GM19238 (cell line): ENCODE data around the gene CYP4F22.

ENCODE experiments used
- DNase-seq: peaks from one replicate; pipeline ENCODE4 v3.0.0; 2011; ENCODE audit warnings: low spot score; ENCODE audit not compliant: insufficient read length

CYP4F22 gene

GRCh38 chr19:15534957-15535864, 26.9 kb downstream of the CYP4F22 start:
- no peak for DNase-seq

- DNase-seq = no peak
Measured at GRCh38 chr19:15536350-15536749, 28.0 kb downstream of the CYP4F22 start.

- DNase-seq = no peak
Measured at GRCh38 chr19:15538774-15539173, 30.4 kb downstream of the CYP4F22 start.

DNA sequence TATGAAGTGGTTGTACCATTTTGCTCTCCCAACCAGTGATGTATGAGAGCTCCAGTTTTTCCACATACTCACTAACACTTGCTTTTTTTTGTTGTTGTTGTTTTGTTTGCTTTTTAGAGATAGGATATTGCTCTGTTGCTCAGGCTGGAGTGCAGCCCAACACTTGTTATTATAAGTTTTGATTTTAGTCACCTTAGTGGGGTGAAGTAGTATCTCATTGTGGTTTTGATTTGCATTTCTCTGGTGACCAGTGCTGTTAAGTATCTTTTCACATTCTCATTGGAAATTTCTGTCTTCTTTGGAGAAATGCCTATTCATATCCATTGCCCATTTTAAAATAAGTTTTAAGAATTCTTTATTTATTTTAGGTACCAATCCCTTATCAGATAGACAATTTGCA, 31.3 kb downstream of the CYP4F22 start:
- DNase-seq = no peak

- DNase-seq = no peak
Measured at GRCh38 chr19:15540435-15540834, 32.1 kb downstream of the CYP4F22 start.

DNA sequence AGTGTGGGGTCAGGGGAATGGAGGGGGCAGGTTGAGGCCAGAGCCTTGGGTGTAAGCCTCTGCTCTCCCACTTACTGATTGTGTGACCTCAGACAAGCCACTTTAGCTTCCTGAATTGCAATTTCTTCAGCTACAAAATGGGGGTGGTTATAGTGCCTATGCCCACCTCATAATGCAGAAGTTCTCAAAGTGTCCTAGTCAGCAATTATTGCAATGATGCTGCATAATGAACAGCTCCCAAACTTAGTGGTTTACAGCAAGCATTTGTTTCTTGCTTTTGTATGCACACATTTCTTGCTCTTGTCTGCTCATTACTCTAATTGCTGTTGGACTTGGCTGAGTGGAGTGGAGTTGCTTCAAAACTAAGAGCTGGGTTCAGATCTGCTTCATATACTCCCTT, 36.0 kb downstream of the CYP4F22 start:
- DNase-seq = no peak

- DNase-seq = no peak
Measured at GRCh38 chr19:15544970-15545369, 36.6 kb downstream of the CYP4F22 start.

- DNase-seq = no peak
Measured at GRCh38 chr19:15548648-15549047, 40.3 kb downstream of the CYP4F22 start.

DNA sequence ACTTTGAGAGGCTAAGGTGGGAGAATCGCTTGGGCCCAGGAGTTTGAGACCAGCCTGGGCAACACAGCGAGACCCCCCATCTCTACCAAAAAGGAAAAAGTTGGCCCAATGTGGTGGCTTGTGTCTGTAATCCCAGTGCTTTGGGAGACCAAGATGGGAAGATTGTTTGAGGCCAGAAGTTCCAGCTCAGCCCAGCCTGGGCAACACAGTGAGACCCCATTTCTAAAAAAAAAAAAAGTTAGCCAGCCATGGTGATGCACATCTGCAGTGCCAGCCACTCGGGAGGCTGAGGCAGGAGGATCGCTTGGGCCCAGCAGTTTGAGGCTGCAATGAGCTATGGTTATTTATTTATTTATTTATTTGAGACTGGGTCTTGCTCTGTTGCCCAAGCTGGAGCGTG, 41.3 kb downstream of the CYP4F22 start:
- DNase-seq = no peak

- DNase-seq = no peak
Measured at GRCh38 chr19:15550273-15550672, 41.9 kb downstream of the CYP4F22 start.

DNA sequence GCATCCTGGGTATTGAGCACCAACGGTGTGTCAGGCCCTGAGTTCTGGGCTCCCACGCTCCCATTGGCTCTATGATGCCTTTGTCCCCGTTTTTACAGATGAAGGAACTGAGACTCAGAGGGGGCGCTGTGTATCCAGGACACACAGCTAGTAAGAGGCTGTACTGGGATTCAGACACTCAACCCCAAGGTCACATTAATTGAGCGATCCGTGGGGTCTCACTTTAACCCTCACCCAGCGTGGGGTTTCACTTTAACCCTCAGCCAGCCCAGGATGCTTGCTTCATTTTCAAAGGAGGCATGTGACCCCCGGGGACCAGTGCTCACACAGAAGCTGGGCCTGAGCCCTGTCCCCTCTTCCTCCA, 42.6 kb downstream of the CYP4F22 start:
- no peak for DNase-seq

DNA sequence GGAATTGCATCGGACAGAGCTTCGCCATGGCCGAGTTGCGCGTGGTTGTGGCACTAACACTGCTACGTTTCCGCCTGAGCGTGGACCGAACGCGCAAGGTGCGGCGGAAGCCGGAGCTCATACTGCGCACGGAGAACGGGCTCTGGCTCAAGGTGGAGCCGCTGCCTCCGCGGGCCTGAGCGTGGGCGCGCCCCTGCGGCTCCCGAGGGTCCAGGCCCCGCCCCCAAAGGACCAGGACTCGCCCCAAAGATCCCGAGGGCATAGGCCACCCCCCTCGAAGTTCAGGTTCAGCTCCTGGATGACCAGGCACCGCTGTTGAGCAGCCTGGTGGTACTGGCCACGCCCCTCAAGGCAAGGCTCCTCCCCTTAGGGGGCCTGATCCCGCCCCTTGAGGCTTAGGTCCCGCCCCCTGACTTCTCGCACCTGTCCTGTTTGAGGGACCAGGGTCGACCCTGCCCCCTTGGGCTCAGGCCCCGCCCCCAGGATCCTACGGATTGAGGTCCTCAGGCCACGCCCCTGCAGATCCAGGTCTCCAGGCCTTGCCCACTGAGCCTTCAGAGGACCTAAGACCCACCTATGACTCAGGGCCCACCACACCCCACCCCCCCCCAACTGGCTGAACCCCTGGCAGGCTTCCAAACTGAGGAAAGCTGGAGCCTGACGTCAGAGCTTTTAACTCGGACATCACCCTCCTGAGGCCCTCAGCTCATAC, 43.1 kb downstream of the CYP4F22 start:
- peak; percentile 19 for DNase-seq

DNA sequence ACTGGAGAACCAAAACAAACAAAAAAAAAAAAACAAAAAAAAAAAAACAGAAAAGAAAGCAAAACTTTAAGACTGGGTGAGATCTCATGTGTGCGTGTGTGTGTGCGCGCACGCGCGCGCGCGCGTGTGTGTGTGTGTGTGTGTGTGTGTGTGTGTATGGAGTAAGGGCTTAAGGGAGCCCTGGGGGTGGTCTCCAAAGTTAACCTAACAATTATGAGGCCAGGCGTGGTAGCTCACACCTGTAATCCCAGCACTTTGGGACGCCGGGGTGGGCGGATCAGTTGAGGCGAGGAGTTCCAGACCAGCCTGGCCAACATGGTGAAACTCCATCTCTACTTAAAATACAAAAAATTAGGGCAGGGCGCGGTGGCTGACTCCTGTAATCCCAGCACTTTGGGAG, 46.7 kb downstream of the CYP4F22 start:
- DNase-seq = no peak

- peak; percentile 89 for DNase-seq
Measured at GRCh38 chr19:15555759-15556633, 47.7 kb downstream of the CYP4F22 start.

DNA sequence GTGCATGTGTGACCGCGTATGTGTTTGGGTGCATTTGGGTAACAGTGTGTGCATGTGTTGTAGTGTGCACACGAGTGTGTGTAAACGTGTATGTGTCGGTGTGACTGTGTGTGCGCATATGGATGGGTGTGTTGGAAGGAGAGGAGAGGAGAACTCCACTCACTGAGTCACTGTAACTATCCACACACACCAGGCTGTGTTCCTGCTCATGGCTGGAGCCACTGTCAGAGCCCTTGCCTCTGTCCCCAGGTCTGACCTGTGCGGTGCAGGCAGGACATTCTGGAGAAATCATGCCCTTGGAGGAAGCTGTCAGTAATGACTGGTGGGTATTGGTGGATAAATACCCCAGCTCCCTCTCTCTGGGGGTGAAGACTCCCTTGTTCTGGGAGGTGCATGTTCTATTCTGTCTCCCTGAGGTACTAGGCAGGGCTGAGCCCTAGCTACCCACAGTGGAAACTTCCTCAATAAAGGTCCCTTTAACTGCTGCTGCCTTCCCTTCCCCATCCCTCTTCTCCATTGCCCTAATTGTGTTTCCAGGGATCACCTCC, 48.4 kb downstream of the CYP4F22 start:
- no peak for DNase-seq

GRCh38 chr19:15557223-15557622, 48.9 kb downstream of the CYP4F22 start:
- DNase-seq = no peak

GRCh38 chr19:15562145-15562544, 53.8 kb downstream of the CYP4F22 start:
- DNase-seq = no peak

DNA sequence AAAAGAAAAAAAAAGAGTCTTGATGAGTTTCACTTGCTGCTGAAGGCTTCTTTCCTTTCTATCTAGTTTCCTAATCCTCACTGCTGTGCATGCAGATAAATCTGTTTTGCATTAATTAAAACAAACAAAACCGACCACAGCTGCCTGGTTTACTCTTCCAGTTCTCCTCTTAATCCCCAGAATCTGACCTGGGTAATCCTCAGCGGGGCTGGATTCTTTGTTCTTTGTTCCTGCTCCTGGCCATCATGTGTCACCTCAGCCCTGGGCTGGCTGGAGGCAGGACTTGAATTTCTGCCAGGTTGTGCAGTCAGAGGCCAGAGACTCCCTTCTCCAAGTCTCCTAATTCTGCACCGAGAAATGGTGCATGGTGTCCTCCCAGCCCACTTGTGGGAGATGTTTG, 54.5 kb downstream of the CYP4F22 start:
- DNase-seq = no peak

DNA sequence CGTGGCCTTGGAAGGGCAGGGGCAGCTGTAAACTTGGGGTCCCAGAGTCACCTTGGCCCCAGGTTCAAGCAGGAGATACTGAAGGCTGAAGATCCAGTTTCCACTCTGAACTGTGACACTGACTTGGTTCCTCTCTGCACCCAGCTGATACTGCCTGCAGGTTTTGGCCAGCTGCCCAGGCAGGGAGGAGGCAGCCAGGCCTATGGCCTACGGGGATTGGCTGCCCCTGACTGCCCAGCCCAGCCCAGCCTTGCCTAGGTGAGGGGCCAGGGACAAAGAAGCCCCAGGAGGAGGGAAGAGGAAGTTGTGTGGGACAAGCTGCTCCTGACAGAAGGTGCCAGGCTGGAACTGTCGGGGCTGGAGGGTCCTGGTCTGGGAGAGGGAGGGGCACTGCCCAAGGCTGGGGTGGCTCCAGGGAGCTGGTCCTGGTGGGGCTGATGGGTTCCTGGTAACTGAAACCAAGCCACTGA, 55.0 kb downstream of the CYP4F22 start:
- no peak for DNase-seq

DNA sequence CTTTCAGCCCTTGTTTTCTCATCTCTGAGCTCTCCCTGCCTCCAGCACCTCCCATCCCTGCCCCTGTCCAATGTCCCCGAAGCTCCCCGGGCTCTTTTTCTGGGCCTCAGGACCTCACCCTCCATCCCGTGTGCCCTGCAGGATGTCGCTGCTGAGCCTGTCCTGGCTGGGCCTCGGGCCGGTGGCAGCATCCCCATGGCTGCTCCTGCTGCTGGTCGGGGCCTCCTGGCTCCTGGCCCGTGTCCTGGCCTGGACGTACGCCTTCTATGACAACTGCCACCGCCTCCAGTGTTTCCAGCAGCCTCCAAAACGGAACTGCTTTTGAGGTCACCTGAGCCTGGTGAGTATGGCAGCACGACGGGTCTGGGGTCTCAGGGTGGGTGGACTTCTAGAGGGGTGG, 55.6 kb downstream of the CYP4F22 start:
- DNase-seq = no peak

GRCh38 chr19:15564534-15565168, 56.3 kb downstream of the CYP4F22 start:
- DNase-seq = no peak
